H9 (cell line): ENCODE data around the gene GNLY. TPM values are rescaled to one million over a fixed set of nuclear protein-coding genes. Genes with fewer than 3 reads are reported as not detected.

Experiments used
- DNase-seq: peaks from one replicate; pipeline ENCODE4 v3.0.0-alpha.2; 2017
- H2AFZ ChIP-seq: one replicate; pipeline ENCODE4 v1.6.1; 2013; ENCODE audit warnings: mild to moderate bottlenecking, low read length, control low read depth, moderate library complexity
- H2AK5ac ChIP-seq: 2 replicates; pipeline ENCODE4 v1.6.1; 2013; ENCODE audit warnings: low read length, control low read depth, mixed read lengths; ENCODE audit not compliant: insufficient read length
- H2BK120ac ChIP-seq: one replicate; pipeline ENCODE4 v1.6.1; 2013; ENCODE audit warnings: low read depth, mild to moderate bottlenecking, low read length, control low read depth, inconsistent platforms; ENCODE audit not compliant: poor library complexity, severe bottlenecking
- H2BK12ac ChIP-seq: 2 replicates; pipeline ENCODE4 v1.6.1; 2013; ENCODE audit warnings: low read length, control low read depth, mixed read lengths, low read depth; ENCODE audit not compliant: insufficient read length
- H2BK15ac ChIP-seq: 2 replicates; pipeline ENCODE4 v1.6.1; 2013; ENCODE audit warnings: low read depth, low read length, control low read depth
- H2BK20ac ChIP-seq: one replicate; pipeline ENCODE4 v1.6.1; 2013; ENCODE audit warnings: low read depth, mild to moderate bottlenecking, low read length, control low read depth, inconsistent platforms; ENCODE audit not compliant: poor library complexity, severe bottlenecking
- H2BK5ac ChIP-seq: 2 replicates; pipeline ENCODE4 v1.6.1; 2013; ENCODE audit warnings: low read length, control low read depth, mixed read lengths; ENCODE audit not compliant: insufficient read length
- H3K14ac ChIP-seq: 2 replicates; pipeline ENCODE4 v1.6.1; 2013; ENCODE audit warnings: low read length, control low read depth; ENCODE audit not compliant: insufficient read depth
- H3K18ac ChIP-seq: 2 replicates; pipeline ENCODE4 v1.6.1; 2013; ENCODE audit warnings: low read depth, mild to moderate bottlenecking, mixed read lengths, low read length, control low read depth; ENCODE audit not compliant: insufficient read length
- H3K23ac ChIP-seq: 2 replicates; pipeline ENCODE4 v1.6.1; 2013; ENCODE audit warnings: low read length, control low read depth, mixed read lengths, low read depth; ENCODE audit not compliant: insufficient read length
- H3K23me2 ChIP-seq: 2 replicates; pipeline ENCODE4 v1.6.1; 2013; ENCODE audit warnings: low read depth, mild to moderate bottlenecking, mixed read lengths, low read length, control low read depth; ENCODE audit not compliant: insufficient read length, poor library complexity, severe bottlenecking
- H3K27ac ChIP-seq: 2 replicates; pipeline ENCODE4 v1.5.1; 2013; ENCODE audit warnings: low read length, control low read depth, mixed read lengths, low read depth; ENCODE audit not compliant: insufficient read length
- H3K27me3 ChIP-seq: 2 replicates; pipeline ENCODE4 v1.6.1; 2013; ENCODE audit warnings: low read length, control low read depth, inconsistent platforms; ENCODE audit not compliant: insufficient read depth
- H3K4ac ChIP-seq: 2 replicates; pipeline ENCODE4 v1.6.1; 2013; ENCODE audit warnings: low read depth, mild to moderate bottlenecking, control low read depth, inconsistent platforms, low read length, moderate library complexity
- H3K4me1 ChIP-seq: 2 replicates; pipeline ENCODE4 v1.6.1; 2013; ENCODE audit warnings: low read length, control low read depth, inconsistent platforms; ENCODE audit not compliant: insufficient read depth
- H3K4me2 ChIP-seq: 2 replicates; pipeline ENCODE4 v1.6.1; 2013; ENCODE audit warnings: low read length, control low read depth, mixed read lengths; ENCODE audit not compliant: insufficient read length, insufficient read depth
- H3K56ac ChIP-seq: 2 replicates; pipeline ENCODE4 v1.6.1; 2013; ENCODE audit warnings: low read depth, mild to moderate bottlenecking, mixed read lengths, low read length, control low read depth; ENCODE audit not compliant: insufficient read length
- H3K79me1 ChIP-seq: 2 replicates; pipeline ENCODE4 v1.6.1; 2013; ENCODE audit warnings: low read depth, mild to moderate bottlenecking, moderate library complexity, low read length, control low read depth, inconsistent platforms; ENCODE audit not compliant: insufficient read depth, poor library complexity, severe bottlenecking
- H3K79me2 ChIP-seq: 2 replicates; pipeline ENCODE4 v1.6.1; 2013; ENCODE audit warnings: low read length, control low read depth, inconsistent platforms; ENCODE audit not compliant: insufficient read depth
- H3K9ac ChIP-seq: 2 replicates; pipeline ENCODE4 v1.6.1; 2013; ENCODE audit warnings: low read length, control low read depth, mixed read lengths; ENCODE audit not compliant: insufficient read length; ENCODE audit errors: extremely low read depth
- H3K9me3 ChIP-seq: one replicate; pipeline ENCODE4 v1.6.1; 2013; ENCODE audit warnings: low read depth, low read length, inconsistent platforms; ENCODE audit not compliant: control insufficient read depth
- H3T11ph ChIP-seq: one replicate; pipeline ENCODE4 v1.6.1; 2013; ENCODE audit warnings: mild to moderate bottlenecking, low read length, control low read depth, inconsistent platforms
- H4K20me1 ChIP-seq: one replicate; pipeline ENCODE4 v1.6.1; 2013; ENCODE audit not compliant: control insufficient read depth, insufficient read length, insufficient read depth
- H4K5ac ChIP-seq: 2 replicates; pipeline ENCODE4 v1.6.1; 2013; ENCODE audit warnings: low read depth, mild to moderate bottlenecking, mixed read lengths, low read length, control low read depth; ENCODE audit not compliant: insufficient read length
- H4K8ac ChIP-seq: replicated peaks from 2 replicates; pipeline ENCODE4 v1.6.1; 2013; ENCODE audit warnings: low read length, control low read depth, mixed read lengths, low read depth; ENCODE audit not compliant: insufficient read length
- H4K91ac ChIP-seq: 2 replicates; pipeline ENCODE4 v1.6.1; 2013; ENCODE audit warnings: low read depth, mild to moderate bottlenecking, moderate library complexity, mixed read lengths, low read length, control low read depth; ENCODE audit not compliant: insufficient read length
- H3K27ac Mint-ChIP-seq, 3 experiments: 2 replicates in 2 of 3; 3 replicates in 1 of 3; pipeline ENCODE4 v1.8.0; 2020 to 2021; ENCODE audit warnings: mixed read lengths in 3 of 3, mild to moderate bottlenecking in 1 of 3, moderate library complexity in 1 of 3
- H3K27me3 Mint-ChIP-seq: 2 replicates; pipeline ENCODE4 v1.8.0; 2021; ENCODE audit warnings: low read depth, mild to moderate bottlenecking, moderate library complexity, mixed read lengths
- H3K36me3 Mint-ChIP-seq, 3 experiments: 2 replicates in 2 of 3; 3 replicates in 1 of 3; pipeline ENCODE4 v1.8.0; 2020 to 2021; ENCODE audit warnings: low read depth in 3 of 3, mixed read lengths in 3 of 3; ENCODE audit not compliant: insufficient read depth in 1 of 3
- H3K4me1 Mint-ChIP-seq, 2 experiments: 2 replicates each; pipeline ENCODE4 v1.8.0; 2020; ENCODE audit warnings: mixed read lengths in 2 of 2
- H3K4me3 Mint-ChIP-seq, 2 experiments: 2 replicates in 1 of 2; 3 replicates in 1 of 2; pipeline ENCODE4 v1.8.0; 2020 to 2021; ENCODE audit warnings: mild to moderate bottlenecking in 2 of 2, mixed read lengths in 2 of 2, moderate library complexity in 1 of 2
- H3K9me3 Mint-ChIP-seq, 2 experiments: 2 replicates in 1 of 2; 3 replicates in 1 of 2; pipeline ENCODE4 v1.8.0; 2020; ENCODE audit warnings: mild to moderate bottlenecking in 2 of 2, mixed read lengths in 2 of 2, moderate library complexity in 1 of 2
- CTCF ChIP-seq: fragments of 200-600 bp; sonication (generic); conservative IDR thresholded peaks from 3 replicates; pipeline ENCODE4 v1.8.0; 2021; ENCODE audit warnings: antibody characterized with exemption, mild to moderate bottlenecking
- WGBS: extraction: QIAGEN DNeasy Blood & Tissue Kit; methylation state at CpG from one replicate; pipeline ENCODE4 v1.1.7; 2013; ENCODE audit warnings: missing lambda C conversion rate, low lambda C conversion rate, mixed read lengths; ENCODE audit not compliant: insufficient read length; ENCODE audit errors: extremely low coverage; 5-methylcytosine and 5-hydroxymethylcytosine counted together
- total RNA-seq: library from RNA; stranded (reverse); gene quantifications from 2 replicates; pipeline ENCODE4 v1.2.1, GENCODE V29; 2021

Gene GNLY
- total RNA-seq, 1 experiment from 2014 or later: not detected

- Histone ChIP-seq H3K27me3 (no peaks in the 10 kb centered on the region), H3K18ac (no peak overlapping the region), H3K56ac (no peak overlapping the region), H3K23me2 (no peaks in the 10 kb centered on the region), H3K4me2 (no peak overlapping the region), H4K91ac (no peak overlapping the region), H3K4me1 (no peaks in the 10 kb centered on the region), H3K23ac (no peak overlapping the region), H2BK20ac (no peak overlapping the region), H2AFZ (no peak overlapping the region), H2BK12ac (no peak overlapping the region), H3K9me3 (no peaks in the 10 kb centered on the region), H3K14ac (no peak overlapping the region), H2BK15ac (no peak overlapping the region), H4K5ac (no peak overlapping the region), H3K79me2 (no peaks in the 10 kb centered on the region), H3K9ac (no peak overlapping the region), H2BK120ac (no peak overlapping the region), H3K27ac (no peak overlapping the region), H2BK5ac (no peak overlapping the region), H2AK5ac (no peak overlapping the region), H3T11ph (no peak overlapping the region), H3K4ac (no peak overlapping the region), H4K20me1 (no peaks in the 10 kb centered on the region), H4K8ac (no peak overlapping the region), H3K79me1 (no peaks in the 10 kb centered on the region)
- H3K9me3 Mint-ChIP-seq: no peaks in the 10 kb centered on the region
- H3K27ac Mint-ChIP-seq: 0 out of 7 replicates have a peak overlapping the region, but pooled peaks of 1 of the 3 experiments have one; percentile 20
- no peaks in the 10 kb centered on the region for H3K36me3 Mint-ChIP-seq
- no peak for DNase-seq
- H3K4me3 Mint-ChIP-seq: no peak overlapping the region
- H3K27me3 Mint-ChIP-seq: peaks cover 7% of the 10 kb centered on the region
- WGBS: no CpG with 5 or more reads among the region's 12 CpGs
- TF ChIP-seq CTCF: no peak
- H3K4me1 Mint-ChIP-seq: peaks cover 3 to 11% of the 10 kb centered on the region in 2 experiments; a peak in 2 of 4 replicates
These were observed 1.8 kb downstream of the GNLY start for GRCh38 chr2:85695691-85696668.
